HG03354 (cell line): ENCODE results near the gene POLN.

ENCODE experiments used
- ATAC-seq: cut with Tn5 transposase; IDR thresholded peaks from one replicate; pipeline ENCODE4 v1.9.1; 2021; ENCODE audit warnings: mild to moderate bottlenecking; ENCODE audit not compliant: unreplicated experiment, poor library complexity, severe bottlenecking

The POLN gene

GRCh38 chr4:2254665-2255500 lies 13.0 kb upstream of the POLN start:
- ATAC-seq: no peak

GRCh38 chr4:2253160-2254084 lies 11.5 kb upstream of the POLN start:
- ATAC-seq: no peak

GRCh38 chr4:2252530-2253091 lies 10.7 kb upstream of the POLN start:
- no peak for ATAC-seq

GRCh38 chr4:2251795-2252529 lies 10.0 kb upstream of the POLN start:
- ATAC-seq: no peak

- no peak for ATAC-seq
Observed at GRCh38 chr4:2251073-2251794, 9.3 kb upstream of the POLN start.

- ATAC-seq: no peak
Observed at GRCh38 chr4:2250357-2251072, 8.6 kb upstream of the POLN start.

GRCh38 chr4:2249526-2250356 lies 7.8 kb upstream of the POLN start:
- no peak for ATAC-seq

- no peak for ATAC-seq
Observed at GRCh38 chr4:2248821-2249261, 6.9 kb upstream of the POLN start.

GRCh38 chr4:2248044-2248780 lies 6.3 kb upstream of the POLN start:
- no peak for ATAC-seq

- no peak for ATAC-seq
Observed at GRCh38 chr4:2247128-2248043, 5.5 kb upstream of the POLN start.

- no peak for ATAC-seq
Observed at GRCh38 chr4:2246384-2247127, 4.6 kb upstream of the POLN start.

GRCh38 chr4:2245787-2246275 lies 3.9 kb upstream of the POLN start:
- ATAC-seq: no peak

- no peak for ATAC-seq
Observed at GRCh38 chr4:2245057-2245786, 3.3 kb upstream of the POLN start.

- ATAC-seq: no peak
Observed at GRCh38 chr4:2243681-2244380, 1.9 kb upstream of the POLN start.
